ENCODE results near the gene TTLL5. TPM values are rescaled to one million over a fixed set of nuclear protein-coding genes. Genes with fewer than 3 reads are reported as not detected.

TTLL5 gene
- total and polyA plus RNA-seq, 10 of the 15 experiments (the other 5 are each of a cell fraction or from before 2014, with no cell fraction given), result 3.2 to 25.9 (median 13.8) TPM

GRCh38 chr14:75727124-75727523 lies 66.1 kb downstream of the TTLL5 start:
- H3K79me2 ChIP-seq (ENCODE audit: control insufficient read depth, insufficient read depth, low read length), result no peaks in the 10 kb centered on the region
- ChIA-PET SMC1A (ENCODE audit: uncharacterized antibody, unreplicated experiment) (interaction anchor here (0.8 to 1.3 kb wide), 4 partner anchors 18 to 256 kb away, joined by 3 to 5 read pairs (median 4); no protein-coding TSS in a partner anchor), RAD21 (ENCODE audit: unreplicated experiment) (no interaction called here), POLR2A (no interaction called here), CTCF (interaction anchor here (2.4 kb wide), 1 partner anchor 18 kb away, joined by 12 read pairs; no protein-coding TSS in a partner anchor)
- no peaks in the 10 kb centered on the region for H4K20me1 ChIP-seq (ENCODE audit: control insufficient read depth, insufficient read depth)
- H3K4me3 ChIP-seq, result no peak overlapping the region
- intact Hi-C loops (cut with micrococcal nuclease; ENCODE audit: unreplicated experiment), result no loop called here
- no peak overlapping the region for H3K27ac ChIP-seq (ENCODE audit: control insufficient read depth, insufficient read depth)
- H3K27me3 ChIP-seq (replicated peaks in 1 of 2; ENCODE audit: control insufficient read depth in 2 of 2, insufficient read depth in 2 of 2, low read length in 1 of 2), result no peaks in the 10 kb centered on the region
- H3K9ac ChIP-seq (ENCODE audit: control insufficient read depth, insufficient read depth, low read length), result no peak overlapping the region
- ATAC-seq (no peak), FAIRE-seq (no peak), DNase-seq (ENCODE audit: low read depth, low spot score) (no peak)
- H3K4me1 ChIP-seq (ENCODE audit: control insufficient read depth, insufficient read depth, low read length), result peaks cover 6% of the 10 kb centered on the region
- in situ Hi-C loops (cut with MboI), result no loop called here
- TF ChIP-seq SMAD1 (IDR thresholded peaks at IDR 0.05; ENCODE audit: low read depth, partially characterized antibody), result no peak
- no peak for TF ChIP-seq SMAD5 (IDR thresholded peaks at IDR 0.05; ENCODE audit: low read depth)
- no peak for TF ChIP-seq MXI1 (IDR thresholded peaks at IDR 0.05; ENCODE audit: low read depth, low read length)
- TF ChIP-seq, protein P1, sequence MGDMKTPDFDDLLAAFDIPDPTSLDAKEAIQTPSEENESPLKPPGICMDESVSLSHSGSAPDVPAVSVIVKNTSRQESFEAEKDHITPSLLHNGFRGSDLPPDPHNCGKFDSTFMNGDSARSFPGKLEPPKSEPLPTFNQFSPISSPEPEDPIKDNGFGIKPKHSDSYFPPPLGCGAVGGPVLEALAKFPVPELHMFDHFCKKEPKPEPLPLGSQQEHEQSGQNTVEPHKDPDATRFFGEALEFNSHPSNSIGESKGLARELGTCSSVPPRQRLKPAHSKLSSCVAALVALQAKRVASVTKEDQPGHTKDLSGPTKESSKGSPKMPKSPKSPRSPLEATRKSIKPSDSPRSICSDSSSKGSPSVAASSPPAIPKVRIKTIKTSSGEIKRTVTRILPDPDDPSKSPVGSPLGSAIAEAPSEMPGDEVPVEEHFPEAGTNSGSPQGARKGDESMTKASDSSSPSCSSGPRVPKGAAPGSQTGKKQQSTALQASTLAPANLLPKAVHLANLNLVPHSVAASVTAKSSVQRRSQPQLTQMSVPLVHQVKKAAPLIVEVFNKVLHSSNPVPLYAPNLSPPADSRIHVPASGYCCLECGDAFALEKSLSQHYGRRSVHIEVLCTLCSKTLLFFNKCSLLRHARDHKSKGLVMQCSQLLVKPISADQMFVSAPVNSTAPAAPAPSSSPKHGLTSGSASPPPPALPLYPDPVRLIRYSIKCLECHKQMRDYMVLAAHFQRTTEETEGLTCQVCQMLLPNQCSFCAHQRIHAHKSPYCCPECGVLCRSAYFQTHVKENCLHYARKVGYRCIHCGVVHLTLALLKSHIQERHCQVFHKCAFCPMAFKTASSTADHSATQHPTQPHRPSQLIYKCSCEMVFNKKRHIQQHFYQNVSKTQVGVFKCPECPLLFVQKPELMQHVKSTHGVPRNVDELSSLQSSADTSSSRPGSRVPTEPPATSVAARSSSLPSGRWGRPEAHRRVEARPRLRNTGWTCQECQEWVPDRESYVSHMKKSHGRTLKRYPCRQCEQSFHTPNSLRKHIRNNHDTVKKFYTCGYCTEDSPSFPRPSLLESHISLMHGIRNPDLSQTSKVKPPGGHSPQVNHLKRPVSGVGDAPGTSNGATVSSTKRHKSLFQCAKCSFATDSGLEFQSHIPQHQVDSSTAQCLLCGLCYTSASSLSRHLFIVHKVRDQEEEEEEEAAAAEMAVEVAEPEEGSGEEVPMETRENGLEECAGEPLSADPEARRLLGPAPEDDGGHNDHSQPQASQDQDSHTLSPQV (IDR thresholded peaks at IDR 0.05), result no peak
- TF ChIP-seq RFX5 (IDR thresholded peaks at IDR 0.05; ENCODE audit: low read depth, low read length), result no peak
- TF ChIP-seq MTA3 (IDR thresholded peaks at IDR 0.05; ENCODE audit: borderline replicate concordance, low read length), result no peak
- TF ChIP-seq PAX8 (IDR thresholded peaks at IDR 0.05), result no peak
- TF ChIP-seq, protein P2, sequence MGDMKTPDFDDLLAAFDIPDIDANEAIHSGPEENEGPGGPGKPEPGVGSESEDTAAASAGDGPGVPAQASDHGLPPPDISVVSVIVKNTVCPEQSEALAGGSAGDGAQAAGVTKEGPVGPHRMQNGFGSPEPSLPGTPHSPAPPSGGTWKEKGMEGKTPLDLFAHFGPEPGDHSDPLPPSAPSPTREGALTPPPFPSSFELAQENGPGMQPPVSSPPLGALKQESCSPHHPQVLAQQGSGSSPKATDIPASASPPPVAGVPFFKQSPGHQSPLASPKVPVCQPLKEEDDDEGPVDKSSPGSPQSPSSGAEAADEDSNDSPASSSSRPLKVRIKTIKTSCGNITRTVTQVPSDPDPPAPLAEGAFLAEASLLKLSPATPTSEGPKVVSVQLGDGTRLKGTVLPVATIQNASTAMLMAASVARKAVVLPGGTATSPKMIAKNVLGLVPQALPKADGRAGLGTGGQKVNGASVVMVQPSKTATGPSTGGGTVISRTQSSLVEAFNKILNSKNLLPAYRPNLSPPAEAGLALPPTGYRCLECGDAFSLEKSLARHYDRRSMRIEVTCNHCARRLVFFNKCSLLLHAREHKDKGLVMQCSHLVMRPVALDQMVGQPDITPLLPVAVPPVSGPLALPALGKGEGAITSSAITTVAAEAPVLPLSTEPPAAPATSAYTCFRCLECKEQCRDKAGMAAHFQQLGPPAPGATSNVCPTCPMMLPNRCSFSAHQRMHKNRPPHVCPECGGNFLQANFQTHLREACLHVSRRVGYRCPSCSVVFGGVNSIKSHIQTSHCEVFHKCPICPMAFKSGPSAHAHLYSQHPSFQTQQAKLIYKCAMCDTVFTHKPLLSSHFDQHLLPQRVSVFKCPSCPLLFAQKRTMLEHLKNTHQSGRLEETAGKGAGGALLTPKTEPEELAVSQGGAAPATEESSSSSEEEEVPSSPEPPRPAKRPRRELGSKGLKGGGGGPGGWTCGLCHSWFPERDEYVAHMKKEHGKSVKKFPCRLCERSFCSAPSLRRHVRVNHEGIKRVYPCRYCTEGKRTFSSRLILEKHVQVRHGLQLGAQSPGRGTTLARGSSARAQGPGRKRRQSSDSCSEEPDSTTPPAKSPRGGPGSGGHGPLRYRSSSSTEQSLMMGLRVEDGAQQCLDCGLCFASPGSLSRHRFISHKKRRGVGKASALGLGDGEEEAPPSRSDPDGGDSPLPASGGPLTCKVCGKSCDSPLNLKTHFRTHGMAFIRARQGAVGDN (IDR thresholded peaks at IDR 0.05), result no peak
- TF ChIP-seq, protein P3, sequence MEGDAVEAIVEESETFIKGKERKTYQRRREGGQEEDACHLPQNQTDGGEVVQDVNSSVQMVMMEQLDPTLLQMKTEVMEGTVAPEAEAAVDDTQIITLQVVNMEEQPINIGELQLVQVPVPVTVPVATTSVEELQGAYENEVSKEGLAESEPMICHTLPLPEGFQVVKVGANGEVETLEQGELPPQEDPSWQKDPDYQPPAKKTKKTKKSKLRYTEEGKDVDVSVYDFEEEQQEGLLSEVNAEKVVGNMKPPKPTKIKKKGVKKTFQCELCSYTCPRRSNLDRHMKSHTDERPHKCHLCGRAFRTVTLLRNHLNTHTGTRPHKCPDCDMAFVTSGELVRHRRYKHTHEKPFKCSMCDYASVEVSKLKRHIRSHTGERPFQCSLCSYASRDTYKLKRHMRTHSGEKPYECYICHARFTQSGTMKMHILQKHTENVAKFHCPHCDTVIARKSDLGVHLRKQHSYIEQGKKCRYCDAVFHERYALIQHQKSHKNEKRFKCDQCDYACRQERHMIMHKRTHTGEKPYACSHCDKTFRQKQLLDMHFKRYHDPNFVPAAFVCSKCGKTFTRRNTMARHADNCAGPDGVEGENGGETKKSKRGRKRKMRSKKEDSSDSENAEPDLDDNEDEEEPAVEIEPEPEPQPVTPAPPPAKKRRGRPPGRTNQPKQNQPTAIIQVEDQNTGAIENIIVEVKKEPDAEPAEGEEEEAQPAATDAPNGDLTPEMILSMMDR (IDR thresholded peaks at IDR 0.05 in 2 of 3, conservative IDR thresholded peaks at IDR 0.05 in 1 of 3; ENCODE audit: control insufficient read depth in 2 of 3, extremely low read depth in 1 of 3, insufficient read depth in 1 of 3, low read depth in 3 of 3, low read length in 3 of 3), result no peak
- no peak for TF ChIP-seq RAD21 (IDR thresholded peaks at IDR 0.05; ENCODE audit: insufficient read depth, low read depth, low read length)
- no peak for TF ChIP-seq ASH2L (IDR thresholded peaks at IDR 0.05; ENCODE audit: borderline replicate concordance, low read depth)
- no peak for TF ChIP-seq EED (IDR thresholded peaks at IDR 0.05; ENCODE audit: low read depth)
- H3K36me3 ChIP-seq (ENCODE audit: control insufficient read depth in 2 of 2, insufficient read depth in 2 of 2, low read length in 1 of 2), result 0 out of 4 replicates have a peak, but pooled peaks cover 0 to 2% of the 10 kb centered on the region in 2 experiments
- H3K9me3 ChIP-seq (replicated peaks; ENCODE audit: control insufficient read depth, insufficient read depth, low read length), result no peaks in the 10 kb centered on the region
- H2AFZ ChIP-seq (ENCODE audit: control insufficient read depth, low read depth, low read length), result no peak overlapping the region
- no TSS peak for BruUV-seq (replicated peaks)
- H3K4me2 ChIP-seq (ENCODE audit: control insufficient read depth, insufficient read depth), result no peak overlapping the region
- 98% methylated on average over 3 of the region's 3 CpGs for WGBS (ENCODE audit: insufficient coverage, insufficient replicate concordance, low lambda C conversion rate, missing lambda C conversion rate)
